ENCODE measurements around the gene TAF11.
"Not testable (repeated sequence)": the region's sequence is repeated elsewhere in the genome, so short reads cannot be mapped to it uniquely, and the experiment has no call there.

TAF11 gene

DNA sequence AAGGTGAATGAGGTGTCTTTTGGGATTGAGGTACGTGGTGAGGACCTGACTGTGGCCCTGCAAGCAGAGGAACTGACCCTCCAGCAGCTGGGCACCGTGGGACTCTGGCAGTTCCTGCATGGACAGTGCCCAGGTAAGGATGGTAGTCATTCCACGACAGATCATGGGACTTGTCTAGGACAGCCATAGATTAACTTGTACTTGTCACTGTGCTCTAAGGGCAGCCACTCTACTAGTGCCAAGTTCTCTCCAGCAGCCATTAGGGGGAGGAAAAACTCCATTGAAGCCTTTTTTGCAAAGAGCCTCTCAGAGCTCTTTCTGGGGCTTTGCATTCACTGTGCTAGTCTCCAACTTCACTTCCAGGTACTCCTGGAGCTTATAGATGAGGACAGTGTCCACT lies 20.4 kb downstream of the TAF11 start:
- DNase-seq (ENCODE audit: low read depth in 1 of 2, low spot score in 1 of 2) = no peak

DNA sequence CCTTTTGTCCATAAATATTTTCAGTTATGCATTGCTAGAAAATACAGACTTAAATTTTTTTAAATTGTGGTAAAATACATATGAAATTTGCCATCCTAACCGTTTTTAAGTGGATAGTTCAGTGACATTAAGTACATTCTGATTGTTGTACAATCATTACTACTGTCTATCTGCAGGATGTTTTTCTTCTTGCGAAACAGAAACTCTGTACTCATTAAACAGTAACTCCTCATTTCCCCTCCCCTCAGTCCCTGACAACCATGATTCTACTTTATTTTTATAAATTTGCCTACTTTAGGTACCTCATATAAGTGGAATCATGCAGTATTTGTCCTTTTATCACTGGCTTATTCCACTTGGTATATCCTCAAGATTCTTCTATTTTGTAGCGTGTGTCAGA lies 21.3 kb downstream of the TAF11 start:
- no peak for DNase-seq (ENCODE audit: low read depth in 1 of 2, low spot score in 1 of 2)

DNA sequence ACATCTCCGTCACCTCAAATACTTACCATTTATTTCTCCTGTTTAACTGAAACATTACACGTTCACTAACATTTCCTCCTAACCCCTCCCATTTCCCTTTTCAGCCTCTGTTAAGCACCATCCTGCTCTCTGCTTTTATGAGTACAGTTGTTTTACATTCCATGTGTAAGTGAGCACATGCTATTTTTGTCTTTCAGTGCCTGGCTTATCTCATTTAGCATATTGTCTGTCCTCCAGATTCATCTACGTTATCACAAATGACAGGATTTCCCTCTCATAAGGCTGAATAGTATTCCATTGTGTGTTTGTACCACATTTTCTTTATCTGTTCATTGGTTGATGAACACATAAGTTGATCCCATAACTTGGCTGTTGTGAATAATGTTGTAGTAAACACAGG lies 22.7 kb downstream of the TAF11 start:
- DNase-seq (ENCODE audit: low read depth in 1 of 2, low spot score in 1 of 2) = no peak

DNA sequence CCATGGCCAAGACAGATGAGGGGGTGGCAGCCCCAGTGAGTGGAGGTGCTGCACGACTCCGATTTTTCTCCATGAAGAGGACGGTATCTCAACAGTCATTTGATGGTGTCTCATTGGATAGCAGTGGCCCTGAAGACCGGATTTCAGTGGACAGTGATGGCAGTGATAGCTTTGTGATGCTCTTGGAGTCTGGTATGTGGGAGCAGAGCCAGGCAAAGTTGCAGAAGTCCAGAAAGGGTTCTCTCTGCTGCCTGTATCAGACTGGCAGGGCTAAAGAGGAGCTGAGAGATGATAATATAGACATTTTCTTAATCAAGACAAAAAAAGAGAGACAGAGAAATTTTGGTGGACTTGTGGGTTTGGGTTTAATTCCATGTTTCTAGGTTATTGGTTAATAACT lies 23.8 kb downstream of the TAF11 start:
- no peak for DNase-seq (ENCODE audit: low read depth in 1 of 2, low spot score in 1 of 2)

GRCh38 chr6:34860776-34861175 lies 27.1 kb downstream of the TAF11 start:
- no peak for DNase-seq (ENCODE audit: low read depth in 1 of 2, low spot score in 1 of 2)

DNA sequence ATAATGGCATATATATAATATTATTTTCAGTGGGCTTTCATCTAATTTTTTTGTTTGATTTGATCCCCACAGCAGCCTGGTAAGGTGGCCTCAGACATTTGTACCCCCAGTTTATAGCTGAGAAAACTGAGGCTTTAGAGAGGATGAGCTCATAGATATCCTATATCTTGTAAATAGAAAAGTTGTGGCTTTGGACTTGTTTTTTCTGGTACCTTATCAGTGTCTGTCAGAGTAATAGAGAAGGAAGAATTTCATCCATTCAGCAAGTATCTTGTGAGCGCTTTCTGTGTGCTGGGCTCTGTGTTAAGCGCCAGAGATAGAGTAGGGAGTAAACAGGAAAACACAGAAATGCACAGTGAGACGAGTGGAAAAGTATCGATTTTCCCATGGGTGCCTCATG lies 27.9 kb downstream of the TAF11 start:
- DNase-seq (ENCODE audit: low read depth in 1 of 2, low spot score in 1 of 2) = no peak

DNA sequence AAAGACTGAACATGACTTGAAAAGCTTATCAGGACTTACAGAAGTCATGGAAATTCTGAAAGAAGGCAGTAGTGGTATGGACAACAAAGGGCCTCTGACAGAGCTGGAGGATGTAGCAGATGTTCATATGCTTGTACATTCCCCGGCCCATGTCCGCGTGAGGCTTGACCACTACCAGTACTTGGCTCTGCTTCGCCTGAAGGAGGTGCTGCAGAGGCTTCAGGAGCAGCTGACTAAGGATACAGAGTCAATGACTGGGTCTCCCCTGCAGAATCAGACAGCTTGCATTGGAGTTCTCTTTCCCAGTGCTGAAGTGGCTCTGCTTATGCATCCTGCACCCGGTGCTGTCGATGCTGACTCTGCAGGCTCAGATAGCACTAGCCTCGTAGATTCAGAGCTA lies 29.2 kb downstream of the TAF11 start:
- DNase-seq (ENCODE audit: low read depth in 1 of 2, low spot score in 1 of 2) = no peak

DNA sequence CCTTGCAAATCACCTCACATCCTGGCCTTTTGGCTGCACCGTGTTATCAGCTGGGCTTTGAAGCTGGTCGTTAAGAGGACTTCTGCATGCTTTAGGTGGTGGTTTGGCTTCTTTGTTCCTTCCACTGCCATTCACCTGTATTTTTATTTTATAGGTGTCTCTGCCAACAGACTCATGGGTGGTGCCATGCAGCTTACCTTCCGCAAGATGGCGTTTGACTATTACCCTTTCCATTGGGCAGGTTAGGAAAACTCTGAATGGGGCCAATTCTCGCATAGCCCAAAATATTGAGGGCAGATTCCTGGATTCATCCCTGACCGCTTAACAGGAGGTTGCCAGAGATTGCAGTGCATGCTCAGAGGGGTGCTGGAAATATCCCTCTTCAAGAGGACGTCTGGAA lies 32.4 kb downstream of the TAF11 start:
- no peak for DNase-seq (ENCODE audit: low read depth in 1 of 2, low spot score in 1 of 2)

DNA sequence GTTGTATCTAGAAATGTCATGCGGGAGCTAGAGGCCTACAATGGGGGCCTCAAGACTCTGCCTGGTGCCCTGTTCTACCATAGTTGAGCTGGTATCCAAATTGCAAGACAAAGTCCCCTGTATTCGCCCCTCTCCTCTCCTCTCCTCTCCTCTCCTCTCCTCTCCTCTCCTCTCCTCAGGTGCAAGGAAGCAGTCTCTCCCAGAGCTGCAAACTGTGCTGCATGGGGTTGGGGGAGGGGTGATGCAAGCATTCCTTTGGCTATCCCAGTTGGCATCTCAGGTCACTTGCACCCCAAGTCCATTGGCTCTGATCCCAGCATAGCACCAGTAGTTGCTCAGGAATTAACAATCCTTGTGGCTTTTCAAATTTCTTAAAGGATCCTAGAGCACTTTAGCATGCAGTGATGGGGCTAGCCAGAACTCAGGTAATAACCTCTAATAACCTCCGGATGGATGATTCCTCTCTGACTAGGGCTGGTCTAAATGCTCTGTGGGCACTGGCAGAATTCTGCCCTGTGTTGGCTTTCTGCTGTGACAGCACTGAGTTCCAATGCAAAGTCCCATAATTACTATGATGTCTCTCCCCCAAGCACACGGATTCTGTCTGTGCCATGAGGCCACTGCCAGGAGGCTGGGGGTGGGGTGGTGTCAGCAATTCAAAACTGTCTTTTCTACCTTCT lies 35.3 kb downstream of the TAF11 start:
- DNase-seq (ENCODE audit: low read depth in 1 of 2, low spot score in 1 of 2) = no peak

GRCh38 chr6:34851361-34851760 lies 36.5 kb downstream of the TAF11 start:
- DNase-seq (ENCODE audit: low read depth in 1 of 2, low spot score in 1 of 2) = no peak

DNA sequence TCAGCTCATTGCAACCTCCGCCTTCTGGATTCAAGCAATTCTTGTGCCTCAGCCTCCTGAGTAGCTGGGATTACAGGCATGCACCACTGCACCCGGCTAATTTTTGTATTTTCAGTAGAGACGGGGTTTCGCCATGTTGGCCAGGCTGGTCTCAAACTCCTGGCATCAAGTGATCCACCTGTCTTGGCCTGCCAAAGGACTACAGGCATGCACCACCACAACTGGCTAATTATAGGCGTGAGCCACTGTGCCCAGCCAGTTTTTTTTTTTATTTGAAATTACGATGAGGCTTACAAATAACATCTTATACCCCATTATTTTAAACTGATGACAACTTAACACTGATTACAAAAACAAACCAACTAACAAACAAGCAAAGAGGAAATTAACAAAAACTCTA lies 38.8 kb downstream of the TAF11 start:
- DNase-seq (ENCODE audit: low read depth in 1 of 2, low spot score in 1 of 2) = not testable (repeated sequence)

DNA sequence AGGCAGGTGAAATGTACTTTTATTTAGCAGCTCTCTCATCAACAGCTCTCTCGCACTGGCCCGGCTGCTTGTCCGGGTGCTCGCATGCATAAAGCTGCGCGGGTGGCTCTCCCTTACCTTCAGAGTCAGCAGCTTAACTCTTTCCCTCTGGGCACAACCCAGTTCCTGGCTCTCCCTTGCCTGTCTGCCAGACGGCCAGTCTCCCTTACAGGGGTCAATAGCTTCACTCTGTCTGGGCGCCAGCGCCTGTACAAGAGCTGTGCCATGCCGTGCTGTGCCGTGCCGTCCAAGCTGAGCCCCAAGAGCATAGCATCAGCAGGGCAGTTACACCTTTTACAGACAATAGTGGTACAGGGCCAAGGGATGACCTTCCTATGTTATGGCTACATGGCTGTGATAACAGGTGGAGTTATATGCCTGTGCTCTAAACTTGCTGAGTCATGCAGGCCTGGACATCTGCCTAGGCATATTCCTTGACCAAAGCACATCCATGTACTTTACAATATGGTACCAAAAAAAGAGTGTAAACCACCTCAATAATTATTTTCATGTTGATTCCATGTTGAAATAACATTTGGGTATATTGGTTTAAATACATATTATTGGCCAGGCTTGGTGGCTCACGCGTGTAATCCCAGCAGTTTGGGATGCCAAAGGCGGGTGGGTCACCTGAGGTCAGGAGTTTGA lies 48.0 kb downstream of the TAF11 start:
- no peak for DNase-seq (ENCODE audit: low read depth in 1 of 2, low spot score in 1 of 2)

GRCh38 chr6:34837528-34837927 lies 50.3 kb downstream of the TAF11 start:
- no peak for DNase-seq (ENCODE audit: low read depth in 1 of 2, low spot score in 1 of 2)

- no peak for DNase-seq (ENCODE audit: low read depth in 1 of 2, low spot score in 1 of 2)
Measured at GRCh38 chr6:34836451-34836850, 51.4 kb downstream of the TAF11 start.

GRCh38 chr6:34836008-34836407 lies 51.8 kb downstream of the TAF11 start:
- no peak for DNase-seq (ENCODE audit: low read depth in 1 of 2, low spot score in 1 of 2)

DNA sequence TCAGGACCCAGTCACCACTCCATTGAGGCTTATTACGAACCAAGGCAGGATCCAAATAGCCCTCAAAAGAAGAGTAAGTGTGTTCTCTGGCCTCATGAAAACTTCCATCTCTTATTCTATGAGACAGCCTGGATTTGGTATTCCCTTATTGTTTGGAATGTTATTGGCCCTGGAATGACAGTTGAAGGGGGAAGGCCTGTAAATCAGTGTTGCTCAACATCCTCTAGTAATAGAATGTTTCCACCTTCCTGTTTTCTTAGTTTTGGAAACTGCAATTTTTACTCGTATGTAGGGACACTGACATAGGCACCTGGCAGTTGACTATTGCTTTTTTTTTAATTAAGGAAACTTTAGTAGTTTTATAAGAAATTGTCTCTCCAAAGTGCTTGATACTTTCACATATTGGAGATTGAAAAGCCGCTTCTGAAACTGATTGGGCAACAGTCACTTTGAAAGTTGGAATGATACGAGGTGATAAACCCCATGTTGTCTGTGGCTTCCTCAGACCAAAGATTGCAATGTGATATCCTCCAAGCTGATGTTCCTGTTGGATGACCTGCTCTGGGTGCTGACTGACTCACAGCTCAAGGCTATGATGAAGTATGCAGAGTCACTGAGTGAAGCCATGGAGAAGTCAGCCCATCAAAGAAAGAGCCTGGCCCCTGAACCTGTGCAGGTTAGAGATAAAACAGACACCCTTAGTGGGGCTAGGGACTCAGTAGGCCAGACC lies 52.9 kb downstream of the TAF11 start:
- DNase-seq (ENCODE audit: low read depth in 1 of 2, low spot score in 1 of 2) = no peak

- DNase-seq (ENCODE audit: low read depth in 1 of 2, low spot score in 1 of 2) = no peak
Measured at GRCh38 chr6:34832942-34833341, 54.9 kb downstream of the TAF11 start.

GRCh38 chr6:34829137-34829536 lies 58.7 kb downstream of the TAF11 start:
- no peak for DNase-seq (ENCODE audit: low read depth in 1 of 2, low spot score in 1 of 2)

Measured in activated CD4-positive, alpha-beta T cell treated with anti-CD3 and anti-CD28 coated beads, Interleukin-2, amount 50 U/mL, for 24 hours (primary cell).